ENCODE measurements around the gene ZNF785.
"Not testable (repeated sequence)": the region's sequence is repeated elsewhere in the genome, so short reads cannot be mapped to it uniquely, and the experiment has no call there.

Gene ZNF785

GRCh38 chr16:30539986-30540526 is 45.4 kb downstream of the ZNF785 start:
- DNase-seq (ENCODE audit: low read depth in 1 of 2, low spot score in 1 of 2) = not testable (repeated sequence)

- DNase-seq (ENCODE audit: low read depth in 1 of 2, low spot score in 1 of 2) = no peak
These were observed 46.2 kb downstream of the ZNF785 start for GRCh38 chr16:30539000-30539964.

- not testable (repeated sequence) for DNase-seq (ENCODE audit: low read depth in 1 of 2, low spot score in 1 of 2)
These were observed 49.0 kb downstream of the ZNF785 start for GRCh38 chr16:30536391-30537024.

DNA sequence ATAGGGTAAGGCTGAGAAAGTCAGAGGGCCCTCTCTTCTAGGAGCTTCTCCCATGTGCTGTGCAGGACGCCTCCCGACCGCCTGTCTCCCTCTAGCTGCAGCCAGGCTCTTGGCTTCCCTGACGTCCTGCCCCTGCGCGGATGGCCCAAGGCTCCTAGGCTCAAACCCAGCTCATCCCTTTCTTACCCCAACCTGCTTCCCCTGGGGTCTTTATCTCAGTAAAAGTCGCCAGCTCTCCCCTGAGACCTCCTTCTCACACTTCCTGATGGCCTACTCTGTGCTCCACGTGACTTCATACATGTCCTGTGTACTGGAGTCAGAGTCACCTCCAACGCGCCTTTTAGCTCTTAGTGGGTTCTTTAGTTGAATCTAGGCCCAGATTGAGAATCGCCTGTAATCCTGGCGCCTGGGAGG is 49.7 kb downstream of the ZNF785 start:
- DNase-seq (ENCODE audit: low read depth in 1 of 2, low spot score in 1 of 2) = peak; percentile 57 to 70

DNA sequence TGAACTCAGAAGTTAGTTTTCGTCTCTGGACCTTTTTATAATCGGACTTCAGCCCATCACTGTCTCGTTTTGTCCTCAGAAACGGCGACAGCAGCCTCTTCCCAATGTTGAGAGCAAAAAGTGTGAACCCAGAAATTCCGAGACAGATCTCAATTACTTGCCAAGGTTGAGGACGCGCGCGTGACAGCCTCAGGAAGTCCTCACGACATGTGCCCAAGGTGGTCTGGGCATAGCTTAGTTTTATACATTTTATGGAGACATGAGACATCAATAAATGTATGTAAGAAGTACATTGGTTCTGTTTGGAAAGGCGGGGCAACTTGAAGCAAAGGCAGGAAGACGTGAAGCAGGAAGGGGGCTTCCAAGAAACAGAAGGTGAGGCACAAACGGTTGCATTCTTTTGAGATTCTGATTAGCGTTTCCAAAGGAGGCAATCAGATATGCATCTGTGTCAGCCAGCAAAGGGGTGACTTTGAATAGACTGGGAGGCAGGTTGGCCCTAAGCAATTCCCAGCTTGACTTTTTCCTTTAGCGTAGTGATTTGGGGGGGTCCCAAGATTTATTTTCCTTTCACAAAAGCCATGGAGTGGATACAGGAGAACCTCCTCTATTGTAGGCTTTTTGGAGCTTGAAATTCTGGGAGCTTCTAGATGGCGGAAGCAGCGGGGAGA is 50.3 kb downstream of the ZNF785 start:
- DNase-seq (ENCODE audit: low read depth in 1 of 2, low spot score in 1 of 2) = peak in 1 of 2 donors; percentile 39

DNA sequence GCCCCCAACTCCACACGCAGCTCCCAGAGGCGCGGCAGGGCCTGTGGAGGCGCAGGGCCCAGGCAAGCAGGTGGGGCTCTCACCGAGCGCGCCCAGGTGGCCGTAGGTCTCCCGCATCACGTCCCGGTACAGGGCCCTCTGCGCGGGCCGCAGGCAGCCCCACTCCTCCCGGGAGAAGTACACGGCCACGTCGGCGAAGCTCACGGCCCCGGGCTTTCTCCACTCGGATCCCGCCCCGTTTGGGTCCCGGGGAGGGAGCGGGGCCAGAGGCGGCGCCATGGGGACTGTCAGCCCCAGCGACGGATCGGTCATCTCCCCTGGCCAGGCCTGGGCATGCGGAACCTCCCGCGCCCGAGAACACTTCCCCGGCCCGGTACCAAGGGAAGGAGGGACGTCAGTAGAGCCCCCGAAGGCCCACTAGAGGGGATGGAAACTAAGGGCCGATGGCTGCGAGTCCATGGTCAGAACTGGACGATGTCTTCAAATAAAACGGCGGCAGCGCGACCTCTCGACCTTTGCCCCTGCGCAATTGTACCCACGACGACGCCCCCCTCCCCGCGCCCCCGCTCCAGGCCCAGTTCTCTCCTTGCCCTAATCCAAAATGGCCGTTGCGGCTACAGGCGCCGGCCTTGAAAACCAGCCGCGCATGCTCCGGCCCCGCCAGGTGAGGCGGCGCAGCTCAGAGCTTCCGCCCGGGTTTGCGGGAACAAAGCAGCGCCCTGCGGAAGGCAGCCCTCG is 51.0 kb downstream of the ZNF785 start, which contains the start of gene ZNF747:
TSS of gene ZNF747 (minus strand) at position 491 of the 738 bp plus-strand sequence. CDS start at position 312, 179 bp downstream.
- DNase-seq (ENCODE audit: low read depth in 1 of 2, low spot score in 1 of 2) = peak; percentile 82 to 88

DNA sequence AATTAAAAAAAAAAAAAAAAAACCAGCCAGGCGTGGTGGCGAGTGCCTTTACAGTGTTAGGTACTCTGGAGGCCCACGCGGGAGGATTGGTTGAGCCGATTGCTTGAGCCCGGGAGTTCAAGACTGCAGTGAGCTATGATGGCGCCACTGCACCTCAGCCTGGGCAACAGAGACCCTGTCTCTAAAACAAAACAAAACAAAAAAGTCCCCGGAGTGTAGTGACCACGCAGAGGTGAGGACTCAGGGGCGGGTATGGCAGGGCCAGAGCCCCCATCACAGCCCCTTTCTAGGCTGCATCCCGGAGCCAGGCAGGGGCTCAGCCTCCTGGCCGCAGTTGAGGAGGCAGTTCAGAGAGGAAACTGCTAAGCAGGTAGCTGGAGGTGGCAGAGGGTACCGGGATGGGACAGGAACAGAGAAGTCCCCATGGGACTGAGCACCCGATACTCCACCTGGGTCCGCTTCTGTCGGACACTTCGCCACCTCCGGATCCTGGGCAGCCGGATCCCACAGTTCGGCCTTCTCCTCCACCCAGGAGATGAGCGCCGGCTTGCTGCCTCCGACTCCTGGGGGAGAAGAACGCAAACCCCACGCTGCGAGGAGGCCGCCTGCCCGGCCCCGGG is 51.6 kb downstream of the ZNF785 start:
- no peak for DNase-seq (ENCODE audit: low read depth in 1 of 2, low spot score in 1 of 2)

DNA sequence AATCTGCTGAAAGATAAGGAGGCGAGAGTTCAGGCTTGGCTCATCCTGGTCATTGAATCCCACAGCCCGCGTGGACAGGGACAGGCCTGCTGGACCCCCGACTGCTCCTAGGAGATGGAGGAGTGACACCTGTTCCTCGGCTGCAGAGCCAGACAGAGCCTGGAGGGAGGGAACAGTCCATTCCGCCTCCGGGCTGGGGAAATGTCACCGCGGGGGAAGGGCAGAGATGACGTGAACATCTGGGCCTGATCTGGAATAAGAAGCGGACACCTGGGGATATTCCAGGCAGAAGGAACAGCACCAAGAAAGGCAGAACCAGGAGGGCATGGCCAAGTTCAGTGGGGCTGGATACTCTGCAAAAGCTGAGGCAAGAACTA is 52.4 kb downstream of the ZNF785 start:
- DNase-seq (ENCODE audit: low read depth in 1 of 2, low spot score in 1 of 2) = no peak

GRCh38 chr16:30532285-30533145 is 53.0 kb downstream of the ZNF785 start:
- no peak for DNase-seq (ENCODE audit: low read depth in 1 of 2, low spot score in 1 of 2)

All from activated CD4-positive, alpha-beta T cell treated with anti-CD3 and anti-CD28 coated beads, Interleukin-2, amount 50 U/mL, for 24 hours (primary cell).